HG03378 (cell line): ENCODE results near the gene SPRR2G.
"Not testable (repeated sequence)": the region's sequence is repeated elsewhere in the genome, so short reads cannot be mapped to it uniquely, and the experiment has no call there.

Source experiments
- ATAC-seq: cut with Tn5 transposase; IDR thresholded peaks from one replicate; pipeline ENCODE4 v1.9.1; 2021; ENCODE audit warnings: mild to moderate bottlenecking, moderate library complexity; ENCODE audit not compliant: unreplicated experiment

SPRR2G gene

GRCh38 chr1:153150846-153151245, at the start of gene SPRR2G:
SPRR2G (minus strand) TSS chr1:153150890; CDS start chr1:153150110, 780 bp downstream.
- ATAC-seq, result no peak

- ATAC-seq, result no peak
Observed at GRCh38 chr1:153195216-153195615, 44.5 kb upstream of the SPRR2G start.

- ATAC-seq, result no peak
Observed at GRCh38 chr1:153194331-153195050, 43.8 kb upstream of the SPRR2G start.

- no peak for ATAC-seq
Observed at GRCh38 chr1:153192697-153193096, 42.0 kb upstream of the SPRR2G start.

GRCh38 chr1:153190373-153190772, 39.7 kb upstream of the SPRR2G start:
- no peak for ATAC-seq

- not testable (repeated sequence) for ATAC-seq
Observed at GRCh38 chr1:153188301-153188700, 37.6 kb upstream of the SPRR2G start.

- no peak for ATAC-seq
Observed at GRCh38 chr1:153180556-153180955, 29.9 kb upstream of the SPRR2G start.

- ATAC-seq, result no peak
Observed at GRCh38 chr1:153178922-153179321, 28.2 kb upstream of the SPRR2G start.

GRCh38 chr1:153174624-153175023, 23.9 kb upstream of the SPRR2G start:
- ATAC-seq, result no peak

GRCh38 chr1:153168686-153169085, 18.0 kb upstream of the SPRR2G start:
- no peak for ATAC-seq

GRCh38 chr1:153155541-153155940, 4.9 kb upstream of the SPRR2G start:
- no peak for ATAC-seq

- ATAC-seq, result no peak
Observed at GRCh38 chr1:153152481-153152880, 1.8 kb upstream of the SPRR2G start.

- ATAC-seq, result no peak
Observed at GRCh38 chr1:153141377-153141776, 9.3 kb downstream of the SPRR2G start.

- no peak for ATAC-seq
Observed at GRCh38 chr1:153140484-153140883, 10.2 kb downstream of the SPRR2G start.

- ATAC-seq, result no peak
Observed at GRCh38 chr1:153133743-153134142, 16.9 kb downstream of the SPRR2G start.

GRCh38 chr1:153133267-153133666, 17.4 kb downstream of the SPRR2G start:
- no peak for ATAC-seq

- ATAC-seq, result not testable (repeated sequence)
Observed at GRCh38 chr1:153128688-153129087, 22.0 kb downstream of the SPRR2G start.

- no peak for ATAC-seq
Observed at GRCh38 chr1:153127296-153127695, 23.4 kb downstream of the SPRR2G start.

- ATAC-seq, result no peak
Observed at GRCh38 chr1:153125536-153125935, 25.2 kb downstream of the SPRR2G start.

- not testable (repeated sequence) for ATAC-seq
Observed at GRCh38 chr1:153123793-153124192, 26.9 kb downstream of the SPRR2G start.

GRCh38 chr1:153122831-153123421, 27.8 kb downstream of the SPRR2G start:
- no peak for ATAC-seq

- no peak for ATAC-seq
Observed at GRCh38 chr1:153120945-153121344, 29.7 kb downstream of the SPRR2G start.
